Right atrium auricular region (tissue), 2 donors: Measurements from ENCODE around the gene OLFML2B. TPM values are rescaled to one million over a fixed set of nuclear protein-coding genes. Genes with fewer than 3 reads are reported as not detected.

Experiments used
- DNase-seq: peaks from one replicate; pipeline ENCODE4 v3.0.0-alpha.2; 2019; ENCODE audit warnings: low spot score
- H3K27ac ChIP-seq, 2 donors: fragments of 200-600 bp; sonication (generic); 1 replicate in 1 of 2; 2 replicates in 1 of 2; pipeline ENCODE4 v1.5.1; 2016 to 2019
- H3K27me3 ChIP-seq, 2 donors: fragments of 200-600 bp; sonication (generic); one replicate each; pipeline versions ENCODE4 v1.5.1 to v1.6.0; 2017 to 2019
- H3K36me3 ChIP-seq: fragments of 200-600 bp; sonication (generic); one replicate; pipeline ENCODE4 v1.5.1; 2016
- H3K4me1 ChIP-seq, 2 donors: fragments of 200-600 bp; sonication (generic); one replicate each; pipeline versions ENCODE4 v1.5.1 to v1.6.0; 2017 to 2019
- H3K4me3 ChIP-seq, 2 donors: fragments of 200-600 bp; sonication (generic); 1 replicate in 1 of 2; 2 replicates in 1 of 2; pipeline ENCODE4 v1.5.1; 2017 to 2019; ENCODE audit warnings: mild to moderate bottlenecking in 1 of 2, moderate library complexity in 1 of 2
- H3K9me3 ChIP-seq, 2 donors: fragments of 200-600 bp; sonication (generic); one replicate each; pipeline ENCODE4 v1.5.1; 2019
- total RNA-seq, 2 donors: library from RNA; depleted of rRNA; stranded (reverse); fragments of >200 nt; gene quantifications; one replicate each; pipeline ENCODE4 v1.1.0, GENCODE V29; 2016
- TF ChIP-seq, protein P1 (sequence below), 2 donors: fragments of 200-600 bp; sonication (generic); IDR thresholded peaks; one replicate each; pipeline ENCODE4 v1.5.1; 2019; ENCODE audit warnings: antibody characterized with exemption in 2 of 2

OLFML2B gene
- total RNA-seq, 2 donors from 2014 or later, result 4.5 to 9.2 TPM

DNA sequence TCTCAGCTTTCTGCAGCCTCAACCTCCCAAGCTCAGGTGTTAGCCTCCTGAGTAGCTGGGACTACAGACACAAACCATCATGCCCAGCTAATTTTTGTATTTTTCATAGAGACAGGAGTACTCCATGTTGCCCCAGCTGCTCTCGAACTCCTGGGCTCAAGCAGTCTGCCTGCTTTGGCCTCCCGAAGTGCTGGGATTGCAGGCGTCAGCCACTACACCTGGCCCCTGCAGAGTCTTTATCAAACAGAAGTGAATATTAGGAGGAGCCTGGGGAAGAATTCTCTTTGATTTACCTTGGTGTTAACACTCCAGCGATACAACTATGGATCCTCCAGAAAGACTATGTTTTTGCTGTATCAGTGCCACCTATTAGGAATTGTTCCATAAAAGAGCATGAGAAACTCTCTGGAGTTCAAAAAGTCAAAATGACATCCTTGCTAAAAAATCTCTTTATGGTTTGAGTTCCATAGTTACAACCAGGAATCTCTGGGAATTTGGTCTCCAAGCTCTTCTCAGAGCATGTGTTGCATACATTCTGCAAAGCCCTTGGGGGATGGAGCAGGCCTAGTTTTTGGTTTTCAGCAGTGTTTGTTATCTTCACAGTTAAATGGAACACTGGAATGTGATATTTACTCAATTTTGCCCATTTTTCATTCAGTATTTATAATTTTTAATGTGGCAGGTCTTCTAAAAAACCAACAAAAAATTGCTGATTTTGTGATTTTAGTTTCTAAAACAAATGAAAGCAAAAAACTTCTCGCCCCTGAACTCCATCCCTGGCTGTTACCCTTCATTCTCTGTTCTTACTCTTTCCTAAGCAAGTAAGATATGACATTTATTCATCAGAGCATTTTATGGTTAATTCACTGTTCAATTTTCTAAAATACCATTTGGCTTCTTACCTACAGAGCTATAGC is 77.3 kb downstream of the OLFML2B start:
- DNase-seq, result no peak
- Histone ChIP-seq H3K27me3 (no peaks in the 10 kb centered on the region), H3K27ac (no peak overlapping the region), H3K36me3 (peaks cover 8% of the 10 kb centered on the region), H3K4me3 (no peak overlapping the region), H3K4me1 (peaks cover 0 to 12% of the 10 kb centered on the region in 2 donors), H3K9me3 (no peaks in the 10 kb centered on the region)
- TF ChIP-seq, protein P1, sequence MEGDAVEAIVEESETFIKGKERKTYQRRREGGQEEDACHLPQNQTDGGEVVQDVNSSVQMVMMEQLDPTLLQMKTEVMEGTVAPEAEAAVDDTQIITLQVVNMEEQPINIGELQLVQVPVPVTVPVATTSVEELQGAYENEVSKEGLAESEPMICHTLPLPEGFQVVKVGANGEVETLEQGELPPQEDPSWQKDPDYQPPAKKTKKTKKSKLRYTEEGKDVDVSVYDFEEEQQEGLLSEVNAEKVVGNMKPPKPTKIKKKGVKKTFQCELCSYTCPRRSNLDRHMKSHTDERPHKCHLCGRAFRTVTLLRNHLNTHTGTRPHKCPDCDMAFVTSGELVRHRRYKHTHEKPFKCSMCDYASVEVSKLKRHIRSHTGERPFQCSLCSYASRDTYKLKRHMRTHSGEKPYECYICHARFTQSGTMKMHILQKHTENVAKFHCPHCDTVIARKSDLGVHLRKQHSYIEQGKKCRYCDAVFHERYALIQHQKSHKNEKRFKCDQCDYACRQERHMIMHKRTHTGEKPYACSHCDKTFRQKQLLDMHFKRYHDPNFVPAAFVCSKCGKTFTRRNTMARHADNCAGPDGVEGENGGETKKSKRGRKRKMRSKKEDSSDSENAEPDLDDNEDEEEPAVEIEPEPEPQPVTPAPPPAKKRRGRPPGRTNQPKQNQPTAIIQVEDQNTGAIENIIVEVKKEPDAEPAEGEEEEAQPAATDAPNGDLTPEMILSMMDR (IDR thresholded peaks at IDR 0.05), result no peak

DNA sequence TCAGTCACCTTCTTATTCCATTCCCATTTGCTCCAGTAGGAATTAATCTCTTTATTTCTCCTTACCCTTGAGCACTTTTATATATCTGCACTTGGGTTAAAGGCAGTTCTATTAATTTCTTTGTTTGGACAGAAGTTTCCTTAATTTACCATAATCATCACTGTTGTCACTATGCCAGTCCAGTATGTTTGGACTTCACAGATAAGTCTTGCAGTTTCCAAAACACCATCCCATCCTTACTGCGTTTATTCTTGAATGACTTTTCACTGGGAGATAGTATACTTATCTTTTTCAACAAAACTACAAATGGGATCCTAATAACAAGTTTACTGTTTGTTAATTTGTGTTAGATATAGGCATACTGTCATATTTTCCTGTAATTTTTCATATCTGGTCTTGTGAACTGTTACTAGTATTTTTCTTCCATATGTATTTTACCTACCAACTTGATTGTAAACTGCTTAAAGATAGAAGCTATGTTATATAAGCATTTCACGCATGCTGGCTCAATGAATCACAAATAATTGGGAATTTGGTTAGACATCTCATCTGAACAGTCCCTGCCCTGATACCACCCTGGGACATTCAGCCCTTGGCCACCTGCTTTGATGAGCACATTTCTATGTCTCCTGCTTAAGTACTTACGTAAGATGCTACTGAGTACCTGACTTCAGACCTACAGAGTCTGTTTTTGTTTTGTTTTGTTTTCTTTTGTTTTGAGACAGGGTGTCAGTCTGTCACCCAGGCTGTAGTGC is 78.2 kb downstream of the OLFML2B start:
- Histone ChIP-seq H3K36me3 (peaks cover 8% of the 10 kb centered on the region), H3K4me3 (no peak overlapping the region), H3K27ac (no peak overlapping the region), H3K9me3 (no peaks in the 10 kb centered on the region), H3K27me3 (no peaks in the 10 kb centered on the region), H3K4me1 (peaks cover 0 to 12% of the 10 kb centered on the region in 2 donors)
- DNase-seq, result no peak
- TF ChIP-seq, protein P1 (IDR thresholded peaks at IDR 0.05), result no peak

DNA sequence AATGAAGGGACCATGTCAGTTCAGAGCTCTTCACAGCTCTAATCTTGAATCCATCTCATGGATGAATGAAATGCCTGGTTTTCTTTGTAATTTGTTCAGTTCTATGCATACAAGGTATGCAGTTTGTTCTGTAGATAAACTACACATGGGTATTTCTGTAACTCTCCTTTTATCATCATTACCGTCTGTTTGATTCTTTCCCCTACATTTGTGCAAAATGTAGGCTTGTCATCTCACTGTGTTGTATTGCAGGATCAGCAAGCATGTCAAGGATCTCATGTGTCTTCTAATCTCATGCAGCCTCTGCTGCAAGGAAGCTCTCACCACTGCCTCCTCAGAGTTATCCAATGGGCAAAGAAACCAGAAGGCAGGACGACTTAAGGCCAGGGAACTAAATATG is 79.3 kb downstream of the OLFML2B start:
- Histone ChIP-seq H3K4me1 (peaks cover 0 to 5% of the 10 kb centered on the region in 2 donors), H3K4me3 (no peak overlapping the region), H3K27ac (no peak overlapping the region), H3K27me3 (no peaks in the 10 kb centered on the region), H3K9me3 (no peaks in the 10 kb centered on the region), H3K36me3 (peaks cover 8% of the 10 kb centered on the region)
- no peak for DNase-seq
- TF ChIP-seq, protein P1 (IDR thresholded peaks at IDR 0.05), result no peak

DNA sequence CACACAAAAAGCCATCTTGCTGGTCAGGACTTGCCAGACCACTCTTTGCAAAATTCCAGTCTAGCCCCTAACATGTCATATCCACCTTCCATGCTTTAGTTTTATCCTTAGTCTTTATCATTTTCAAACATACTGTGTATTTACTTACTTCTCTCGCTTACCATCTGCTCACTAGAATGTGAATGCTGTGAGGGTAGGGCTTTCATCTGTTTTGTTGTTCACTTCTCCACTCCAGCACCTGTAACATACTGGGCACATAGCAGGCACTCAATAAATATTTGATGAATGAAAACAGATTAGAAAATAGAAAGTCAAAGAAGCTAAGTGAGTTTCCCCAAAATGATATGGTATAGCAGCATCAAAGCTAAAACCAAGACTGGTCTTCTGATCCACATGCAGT is 79.9 kb downstream of the OLFML2B start:
- H3K4me3 ChIP-seq, result no peak overlapping the region
- DNase-seq, result no peak
- no peak overlapping the region for H3K27ac ChIP-seq
- H3K36me3 ChIP-seq, result peaks cover 8% of the 10 kb centered on the region
- TF ChIP-seq, protein P1 (IDR thresholded peaks at IDR 0.05), result no peak
- H3K27me3 ChIP-seq, result no peaks in the 10 kb centered on the region
- H3K4me1 ChIP-seq, result no peaks in the 10 kb centered on the region
- H3K9me3 ChIP-seq, result no peaks in the 10 kb centered on the region

DNA sequence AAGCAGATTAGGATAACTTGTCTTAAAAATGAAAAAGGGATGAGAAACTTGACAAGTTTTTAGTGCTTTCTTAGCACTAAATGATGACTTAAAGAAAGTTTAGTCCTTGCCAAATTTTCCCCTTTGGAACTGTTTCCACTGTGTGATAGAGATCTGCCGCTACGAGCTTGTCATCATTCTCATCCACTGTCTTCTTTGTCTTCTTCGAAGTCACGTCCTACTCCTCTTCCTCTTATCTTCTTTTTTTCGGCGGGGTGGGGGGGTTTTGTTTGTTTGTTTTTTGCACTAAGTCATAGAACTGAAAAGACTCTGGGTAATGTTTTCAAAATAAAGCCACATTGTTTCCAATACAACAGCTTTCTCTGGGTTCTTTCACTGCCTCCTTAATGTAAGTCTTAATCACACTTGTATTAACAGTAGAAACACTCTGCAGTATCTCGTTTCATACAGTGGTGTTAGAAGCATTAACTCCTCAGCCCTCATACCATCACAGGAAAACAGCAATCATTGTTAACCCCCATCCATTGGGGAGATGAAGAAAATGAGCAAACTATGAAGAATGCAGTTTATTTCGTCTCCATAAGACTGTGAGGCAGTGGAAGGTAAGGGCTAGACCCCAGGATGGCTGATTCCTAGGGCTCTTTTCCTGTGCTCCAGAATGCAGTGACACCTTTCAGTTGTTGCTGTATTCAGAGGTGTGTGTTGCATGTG is 81.8 kb downstream of the OLFML2B start:
- no peaks in the 10 kb centered on the region for H3K27me3 ChIP-seq
- no peaks in the 10 kb centered on the region for H3K9me3 ChIP-seq
- no peak for DNase-seq
- H3K36me3 ChIP-seq, result peaks cover 8% of the 10 kb centered on the region
- H3K4me1 ChIP-seq, result no peaks in the 10 kb centered on the region
- TF ChIP-seq, protein P1 (IDR thresholded peaks at IDR 0.05), result no peak
- no peak overlapping the region for H3K27ac ChIP-seq
- no peak overlapping the region for H3K4me3 ChIP-seq
